BJ (cell line): Measurements from ENCODE around the gene GRIK1. TPM values are rescaled to one million over a fixed set of nuclear protein-coding genes. Genes with fewer than 3 reads are reported as not detected.

Experiments used
- CTCF ChIA-PET: fragments of 350-600 bp; formaldehyde crosslinking; extraction: SDS; loops from one replicate; lab custom pipeline; 2021; ENCODE audit warnings: antibody characterized with exemption, inconsistent platforms; lab: Yijun Ruan, JAX
- POLR2A ChIA-PET: fragments of 300-600 bp; sonication (Branson Sonifier 250); formaldehyde crosslinking; extraction: SDS; loops from one replicate; lab custom pipeline; 2021; ENCODE audit warnings: antibody characterized with exemption; lab: Charles Lee
- DNase-seq: peaks from one replicate; pipeline ENCODE4 v3.0.0-alpha.2; 2011; ENCODE audit warnings: low read depth
- H3K27me3 ChIP-seq: 2 replicates; pipeline ENCODE4 v1.6.0; 2011; ENCODE audit warnings: low read length; ENCODE audit not compliant: control insufficient read depth, insufficient read depth
- H3K36me3 ChIP-seq: 2 replicates; pipeline ENCODE4 v1.5.1; 2011; ENCODE audit warnings: low read length; ENCODE audit not compliant: control insufficient read depth, insufficient read depth
- H3K4me3 ChIP-seq: 2 replicates; pipeline ENCODE4 v1.5.1; 2011; ENCODE audit warnings: low read depth, mild to moderate bottlenecking, control low read depth, low read length
- polyA plus RNA-seq: library from polyadenylated mRNA; depleted of rRNA; stranded (reverse); fragments of >200 nt; gene quantifications from 2 replicates; pipeline ENCODE4 v1.2.3, GENCODE V29; 2011
- TF ChIP-seq, protein P1 (sequence below): IDR thresholded peaks from 2 replicates; pipeline ENCODE4 v1.5.1; 2011; ENCODE audit warnings: low read depth, mild to moderate bottlenecking, control low read depth, inconsistent platforms, low read length, moderate library complexity; ENCODE audit not compliant: insufficient read depth

GRIK1 gene
- polyA plus RNA-seq, 1 experiment, result 0.04 TPM

GRCh38 chr21:29928537-29928936 lies 11.3 kb downstream of the GRIK1 start:
- Histone ChIP-seq H3K4me3 (no peak overlapping the region), H3K36me3 (no peaks in the 10 kb centered on the region), H3K27me3 (no peaks in the 10 kb centered on the region)
- ChIA-PET POLR2A (no interaction called here), CTCF (no interaction called here)
- no peak for DNase-seq
- TF ChIP-seq, protein P1, sequence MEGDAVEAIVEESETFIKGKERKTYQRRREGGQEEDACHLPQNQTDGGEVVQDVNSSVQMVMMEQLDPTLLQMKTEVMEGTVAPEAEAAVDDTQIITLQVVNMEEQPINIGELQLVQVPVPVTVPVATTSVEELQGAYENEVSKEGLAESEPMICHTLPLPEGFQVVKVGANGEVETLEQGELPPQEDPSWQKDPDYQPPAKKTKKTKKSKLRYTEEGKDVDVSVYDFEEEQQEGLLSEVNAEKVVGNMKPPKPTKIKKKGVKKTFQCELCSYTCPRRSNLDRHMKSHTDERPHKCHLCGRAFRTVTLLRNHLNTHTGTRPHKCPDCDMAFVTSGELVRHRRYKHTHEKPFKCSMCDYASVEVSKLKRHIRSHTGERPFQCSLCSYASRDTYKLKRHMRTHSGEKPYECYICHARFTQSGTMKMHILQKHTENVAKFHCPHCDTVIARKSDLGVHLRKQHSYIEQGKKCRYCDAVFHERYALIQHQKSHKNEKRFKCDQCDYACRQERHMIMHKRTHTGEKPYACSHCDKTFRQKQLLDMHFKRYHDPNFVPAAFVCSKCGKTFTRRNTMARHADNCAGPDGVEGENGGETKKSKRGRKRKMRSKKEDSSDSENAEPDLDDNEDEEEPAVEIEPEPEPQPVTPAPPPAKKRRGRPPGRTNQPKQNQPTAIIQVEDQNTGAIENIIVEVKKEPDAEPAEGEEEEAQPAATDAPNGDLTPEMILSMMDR, result no peak

DNA sequence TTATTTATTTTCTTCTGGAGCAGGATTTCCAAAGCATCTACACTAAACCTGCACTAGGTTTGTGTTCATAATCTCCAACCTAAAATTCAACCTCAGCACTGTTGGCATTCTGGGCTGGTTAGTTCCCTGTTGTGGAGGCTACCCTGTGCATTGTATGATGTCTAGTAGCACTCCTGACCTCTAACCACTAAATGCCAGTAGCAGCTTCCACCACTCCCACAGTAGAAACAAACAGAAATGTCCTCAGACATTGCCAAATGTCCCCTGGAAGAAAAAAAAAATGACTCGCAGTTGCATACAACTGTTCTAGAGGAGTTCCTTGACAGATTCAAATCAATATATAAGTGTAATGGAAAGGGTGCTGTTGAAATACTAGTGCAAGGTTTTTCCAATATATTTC lies 18.9 kb downstream of the GRIK1 start:
- CTCF ChIA-PET, result no interaction called here
- POLR2A ChIA-PET, result no interaction called here

DNA sequence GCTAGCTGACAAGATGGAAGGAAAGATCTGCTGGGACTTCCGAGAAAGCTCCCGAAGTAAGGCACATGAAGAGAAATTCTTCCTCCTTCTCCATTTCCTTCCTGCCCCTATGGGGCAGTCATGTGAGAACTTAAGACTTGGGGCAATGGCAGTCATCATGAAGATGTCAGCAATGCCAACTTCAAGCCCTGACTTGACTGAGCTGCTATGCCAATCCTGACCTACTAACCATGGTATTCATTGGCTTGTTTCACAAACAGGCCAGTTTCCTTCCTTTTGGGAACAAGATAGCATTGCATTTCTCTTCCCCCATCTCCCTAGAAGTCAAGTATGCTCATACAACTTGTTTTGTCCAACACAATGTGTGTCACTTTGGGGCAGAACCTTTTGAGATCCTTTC lies 25.5 kb downstream of the GRIK1 start:
- TF ChIP-seq, protein P1, result no peak

More for the DNA sequence above, 18.9 kb downstream of the GRIK1 start:
- no peak for DNase-seq
- Histone ChIP-seq H3K4me3 (no peak overlapping the region), H3K27me3 (no peaks in the 10 kb centered on the region), H3K36me3 (no peaks in the 10 kb centered on the region)
- TF ChIP-seq, protein P1, result no peak

GRCh38 chr21:29909571-29909970 lies 30.2 kb downstream of the GRIK1 start:
- no peaks in the 10 kb centered on the region for H3K36me3 ChIP-seq
- H3K27me3 ChIP-seq, result no peaks in the 10 kb centered on the region
- ChIA-PET CTCF (no interaction called here), POLR2A (no interaction called here)
- TF ChIP-seq, protein P1, result no peak
- DNase-seq, result no peak
- H3K4me3 ChIP-seq, result no peak overlapping the region

More for the DNA sequence above, 25.5 kb downstream of the GRIK1 start:
- Histone ChIP-seq H3K27me3 (no peaks in the 10 kb centered on the region), H3K36me3 (no peaks in the 10 kb centered on the region), H3K4me3 (no peak overlapping the region)
- ChIA-PET POLR2A (no interaction called here), CTCF (interaction anchor here (1.0 kb wide), 1 partner anchor 15 kb away, joined by 4 read pairs; no protein-coding TSS in a partner anchor)
- DNase-seq, result no peak

- ChIA-PET CTCF (no interaction called here), POLR2A (no interaction called here)
- Histone ChIP-seq H3K4me3 (no peak overlapping the region), H3K36me3 (no peaks in the 10 kb centered on the region), H3K27me3 (no peaks in the 10 kb centered on the region)
- no peak for DNase-seq
- TF ChIP-seq, protein P1, result no peak
Measured at GRCh38 chr21:29904359-29905282, 35.2 kb downstream of the GRIK1 start.
